Nephron progenitor cell (in vitro differentiated cells): ENCODE results near the gene TFCP2L1.

ENCODE experiments used
- DNase-seq: peaks from one replicate; pipeline ENCODE4 v3.0.0; 2021
- H3K27ac Mint-ChIP-seq: 2 replicates; pipeline ENCODE4 v1.8.0; 2021; ENCODE audit warnings: mild to moderate bottlenecking, moderate library complexity, mixed read lengths
- H3K27me3 Mint-ChIP-seq: 2 replicates; pipeline ENCODE4 v1.8.0; 2021; ENCODE audit warnings: mild to moderate bottlenecking, low read depth, mixed read lengths; ENCODE audit not compliant: poor library complexity
- H3K36me3 Mint-ChIP-seq: 2 replicates; pipeline ENCODE4 v1.8.0; 2021; ENCODE audit warnings: low read depth, mixed read lengths
- H3K4me1 Mint-ChIP-seq: 2 replicates; pipeline ENCODE4 v1.8.0; 2021; ENCODE audit warnings: mixed read lengths
- H3K4me3 Mint-ChIP-seq: 2 replicates; pipeline ENCODE4 v1.8.0; 2021; ENCODE audit warnings: mild to moderate bottlenecking, moderate library complexity, mixed read lengths
- H3K9me3 Mint-ChIP-seq: 2 replicates; pipeline ENCODE4 v1.8.0; 2021; ENCODE audit warnings: mild to moderate bottlenecking, moderate library complexity, mixed read lengths
- CTCF ChIP-seq: fragments of 200-600 bp; sonication (generic); IDR thresholded peaks from 2 replicates; pipeline ENCODE4 v1.5.0; 2021; ENCODE audit warnings: antibody characterized with exemption

The TFCP2L1 gene

GRCh38 chr2:121293450-121294325 is 8.7 kb upstream of the TFCP2L1 start:
- no peak for DNase-seq
- Mint-ChIP-seq H3K36me3 (no peaks in the 10 kb centered on the region), H3K4me3 (no peak overlapping the region), H3K27me3 (peaks cover 61% of the 10 kb centered on the region), H3K9me3 (no peaks in the 10 kb centered on the region), H3K4me1 (no peaks in the 10 kb centered on the region), H3K27ac (no peak overlapping the region)
- TF ChIP-seq CTCF, result no peak

GRCh38 chr2:121291251-121291580 is 6.2 kb upstream of the TFCP2L1 start:
- no peaks in the 10 kb centered on the region for H3K36me3 Mint-ChIP-seq
- no peak overlapping the region for H3K4me3 Mint-ChIP-seq
- H3K4me1 Mint-ChIP-seq, result peaks cover 8% of the 10 kb centered on the region
- TF ChIP-seq CTCF, result no peak
- DNase-seq, result no peak
- H3K27me3 Mint-ChIP-seq, result peaks cover 73% of the 10 kb centered on the region
- H3K27ac Mint-ChIP-seq, result no peak overlapping the region
- H3K9me3 Mint-ChIP-seq, result no peaks in the 10 kb centered on the region

GRCh38 chr2:121289271-121289670 is 4.3 kb upstream of the TFCP2L1 start:
- peaks cover 9% of the 10 kb centered on the region for H3K4me1 Mint-ChIP-seq
- H3K4me3 Mint-ChIP-seq, result no peak overlapping the region
- no peak overlapping the region for H3K27ac Mint-ChIP-seq
- DNase-seq, result no peak
- H3K27me3 Mint-ChIP-seq, result peaks cover 77% of the 10 kb centered on the region
- TF ChIP-seq CTCF, result no peak
- H3K9me3 Mint-ChIP-seq, result no peaks in the 10 kb centered on the region
- no peaks in the 10 kb centered on the region for H3K36me3 Mint-ChIP-seq

GRCh38 chr2:121288454-121289231 is 3.6 kb upstream of the TFCP2L1 start:
- no peak for TF ChIP-seq CTCF
- Mint-ChIP-seq H3K9me3 (no peaks in the 10 kb centered on the region), H3K27me3 (peaks cover 78% of the 10 kb centered on the region), H3K36me3 (no peaks in the 10 kb centered on the region), H3K4me3 (no peak overlapping the region), H3K27ac (no peak overlapping the region), H3K4me1 (peaks cover 16% of the 10 kb centered on the region)
- DNase-seq, result no peak

- Mint-ChIP-seq H3K27me3 (peaks cover 78% of the 10 kb centered on the region), H3K4me1 (peaks cover 21% of the 10 kb centered on the region), H3K4me3 (no peak overlapping the region)
These were observed 3.0 kb upstream of the TFCP2L1 start for GRCh38 chr2:121287956-121288355.

More at GRCh38 chr2:121287956-121288355, 3.0 kb upstream of the TFCP2L1 start:
- Mint-ChIP-seq H3K27ac (no peak overlapping the region), H3K36me3 (no peaks in the 10 kb centered on the region), H3K9me3 (no peaks in the 10 kb centered on the region)
- TF ChIP-seq CTCF, result no peak
- no peak for DNase-seq
